Kidney (tissue), 14 donors: ENCODE results near the gene LRRC31. TPM values are rescaled to one million over a fixed set of nuclear protein-coding genes. Genes with fewer than 3 reads are reported as not detected.

ENCODE experiments used
- DNase-seq, 5 donors: peaks; one replicate each; pipeline ENCODE4 v3.0.0-alpha.2; 2013 to 2020
- FAIRE-seq: peaks from 2 replicates; lab custom pipeline; 2012; peaks lifted over from hg19 to GRCh38; lab: Jason Lieb, UNC
- H3K27ac ChIP-seq, 2 donors: one replicate each; pipeline ENCODE4 v1.7.0; 2013; ENCODE audit warnings: low read depth in 2 of 2, low read length in 2 of 2, inconsistent platforms in 1 of 2
- H3K27me3 ChIP-seq: one replicate; pipeline ENCODE4 v1.7.1; 2013; ENCODE audit warnings: low read length, inconsistent platforms; ENCODE audit not compliant: control insufficient read depth, insufficient read depth
- H3K36me3 ChIP-seq, 3 donors: one replicate each; pipeline versions ENCODE4 v1.7.0 to v1.7.1; 2013; ENCODE audit warnings: low read length in 3 of 3, control low read depth in 1 of 3, inconsistent platforms in 1 of 3; ENCODE audit not compliant: insufficient read depth in 3 of 3, control insufficient read depth in 2 of 3
- H3K4me1 ChIP-seq, 3 donors: one replicate each; pipeline versions ENCODE4 v1.7.0 to v1.7.1; 2013; ENCODE audit warnings: low read length in 3 of 3, inconsistent platforms in 1 of 3, low read depth in 1 of 3; ENCODE audit not compliant: control insufficient read depth in 2 of 3, insufficient read depth in 2 of 3
- H3K4me3 ChIP-seq, 3 donors: one replicate each; pipeline versions ENCODE4 v1.7.0 to v1.8.1; 2013; ENCODE audit warnings: low read length in 3 of 3, control low read depth in 1 of 3, inconsistent platforms in 1 of 3
- H3K9ac ChIP-seq, 3 donors: one replicate each; pipeline versions ENCODE4 v1.7.0 to v1.7.1; 2013; ENCODE audit warnings: low read length in 3 of 3, control low read depth in 1 of 3, inconsistent platforms in 1 of 3
- H3K9me3 ChIP-seq, 3 donors: one replicate each; pipeline versions ENCODE4 v1.7.0 to v1.7.1; 2013; ENCODE audit warnings: low read length in 3 of 3, control low read depth in 1 of 3, inconsistent platforms in 1 of 3; ENCODE audit not compliant: control insufficient read depth in 2 of 3, insufficient read depth in 1 of 3
- intact Hi-C: fragments of 100-400 bp; cut with DNase I; formaldehyde crosslinking; loops from one replicate; pipeline ENCODE4 v1.11.1; 2022
- polyA plus RNA-seq: library from polyadenylated mRNA; stranded (reverse); fragments of 350-450 nt; fragmentation: Illumina TruSeq; extraction: RNeasy Lipid Tissue Mini Kit (QIAGEN cat#74804); gene quantifications from one replicate; pipeline ENCODE4 v1.2.3, GENCODE V29; 2014; ENCODE audit warnings: low read depth, low replicate concordance; ENCODE audit not compliant: insufficient read depth
- total RNA-seq: library from RNA; stranded (reverse); fragmentation: NEBNext Ultra II Directional; extraction: Animal tissue kit (Norgen Biotek cat#: 25700); gene quantifications from one replicate; pipeline ENCODE4 v1.2.1, GENCODE V29; 2021
- TF ChIP-seq, protein P1 (sequence below): IDR thresholded peaks from 3 replicates; pipeline ENCODE4 v1.5.1; 2012; ENCODE audit warnings: mild to moderate bottlenecking, moderate library complexity, borderline replicate concordance; ENCODE audit not compliant: insufficient read depth; ENCODE audit errors: extremely low read depth
- donor health status: control.
- donor health status: control.
- donor health status: control.
- donor health status: control.
- donor health status: control.
- donor health status: DM: yes; HTN: yes; CAD: no.
- donor health status: Normal renal cell carcinoma (clear cell type).

LRRC31 gene
- total and polyA plus RNA-seq, 2 donors from 2014 or later: 0.76 TPM; not detected in 1

DNA sequence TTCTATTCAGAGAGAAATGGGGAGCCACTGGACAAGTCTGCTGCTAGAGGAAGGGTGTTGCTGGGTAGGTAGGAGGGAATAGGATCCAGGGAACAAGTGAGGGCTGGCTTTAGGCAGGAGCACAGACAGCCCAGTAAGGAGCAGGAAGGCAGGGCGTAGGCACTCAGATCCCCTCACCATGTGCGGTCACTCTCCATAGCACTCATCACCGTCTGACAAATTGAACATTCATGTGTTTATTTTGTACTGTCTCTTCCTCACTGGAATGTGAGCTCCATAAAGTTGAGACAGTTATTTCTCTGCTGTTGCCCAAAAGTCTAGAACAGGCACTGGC is 32.8 kb downstream of the LRRC31 start:
- Histone ChIP-seq H3K9me3 (no peaks in the 10 kb centered on the region), H3K27ac (no peak overlapping the region), H3K4me1 (no peaks in the 10 kb centered on the region), H3K4me3 (no peak overlapping the region), H3K36me3 (no peaks in the 10 kb centered on the region), H3K9ac (no peak overlapping the region), H3K27me3 (no peaks in the 10 kb centered on the region)
- intact Hi-C loops: no loop called here
- FAIRE-seq (no peak), DNase-seq (no peak)
- TF ChIP-seq, protein P1, sequence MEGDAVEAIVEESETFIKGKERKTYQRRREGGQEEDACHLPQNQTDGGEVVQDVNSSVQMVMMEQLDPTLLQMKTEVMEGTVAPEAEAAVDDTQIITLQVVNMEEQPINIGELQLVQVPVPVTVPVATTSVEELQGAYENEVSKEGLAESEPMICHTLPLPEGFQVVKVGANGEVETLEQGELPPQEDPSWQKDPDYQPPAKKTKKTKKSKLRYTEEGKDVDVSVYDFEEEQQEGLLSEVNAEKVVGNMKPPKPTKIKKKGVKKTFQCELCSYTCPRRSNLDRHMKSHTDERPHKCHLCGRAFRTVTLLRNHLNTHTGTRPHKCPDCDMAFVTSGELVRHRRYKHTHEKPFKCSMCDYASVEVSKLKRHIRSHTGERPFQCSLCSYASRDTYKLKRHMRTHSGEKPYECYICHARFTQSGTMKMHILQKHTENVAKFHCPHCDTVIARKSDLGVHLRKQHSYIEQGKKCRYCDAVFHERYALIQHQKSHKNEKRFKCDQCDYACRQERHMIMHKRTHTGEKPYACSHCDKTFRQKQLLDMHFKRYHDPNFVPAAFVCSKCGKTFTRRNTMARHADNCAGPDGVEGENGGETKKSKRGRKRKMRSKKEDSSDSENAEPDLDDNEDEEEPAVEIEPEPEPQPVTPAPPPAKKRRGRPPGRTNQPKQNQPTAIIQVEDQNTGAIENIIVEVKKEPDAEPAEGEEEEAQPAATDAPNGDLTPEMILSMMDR: no peak

GRCh38 chr3:169836078-169836941 is 33.4 kb downstream of the LRRC31 start:
- DNase-seq: no peak
- no peak for FAIRE-seq
- intact Hi-C loops: no loop called here
- Histone ChIP-seq H3K9me3 (no peaks in the 10 kb centered on the region), H3K27me3 (no peaks in the 10 kb centered on the region), H3K4me3 (no peak overlapping the region), H3K36me3 (no peaks in the 10 kb centered on the region), H3K27ac (no peak overlapping the region), H3K4me1 (no peaks in the 10 kb centered on the region), H3K9ac (no peak overlapping the region)
- TF ChIP-seq, protein P1: no peak

DNA sequence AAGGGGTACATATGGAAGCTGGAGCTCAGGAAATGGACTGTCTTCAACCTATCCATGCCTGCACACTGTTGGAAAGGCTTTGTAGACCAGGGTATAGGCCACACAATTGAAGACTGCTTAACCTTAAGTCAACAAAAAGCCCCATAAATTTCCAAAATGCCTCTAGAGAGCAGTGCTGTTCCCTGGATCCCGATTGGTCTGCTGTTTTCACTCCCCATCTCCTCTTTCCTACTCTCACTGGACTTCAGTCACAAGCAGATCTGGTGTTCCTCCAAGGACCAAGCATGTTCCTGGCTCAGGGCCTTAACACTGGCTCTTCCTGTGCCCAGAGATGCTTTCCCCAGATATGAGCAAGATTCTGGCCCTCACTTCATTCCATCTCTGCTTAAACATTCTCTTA is 34.2 kb downstream of the LRRC31 start:
- intact Hi-C loops: no loop called here
- Histone ChIP-seq H3K36me3 (no peaks in the 10 kb centered on the region), H3K9ac (no peak overlapping the region), H3K27ac (no peak overlapping the region), H3K9me3 (no peaks in the 10 kb centered on the region), H3K4me3 (no peak overlapping the region), H3K4me1 (no peaks in the 10 kb centered on the region), H3K27me3 (no peaks in the 10 kb centered on the region)
- FAIRE-seq (no peak), DNase-seq (no peak)
- TF ChIP-seq, protein P1: no peak
